GM21447 (cell line): ENCODE data around the gene NOL3.
A peak's percentile ranks its signal among the peaks of the same experiment; 100 is the strongest.

Experiments
- ATAC-seq: cut with Tn5 transposase; IDR thresholded peaks from one replicate; pipeline ENCODE4 v1.9.1; 2021; ENCODE audit not compliant: unreplicated experiment

Gene NOL3

DNA sequence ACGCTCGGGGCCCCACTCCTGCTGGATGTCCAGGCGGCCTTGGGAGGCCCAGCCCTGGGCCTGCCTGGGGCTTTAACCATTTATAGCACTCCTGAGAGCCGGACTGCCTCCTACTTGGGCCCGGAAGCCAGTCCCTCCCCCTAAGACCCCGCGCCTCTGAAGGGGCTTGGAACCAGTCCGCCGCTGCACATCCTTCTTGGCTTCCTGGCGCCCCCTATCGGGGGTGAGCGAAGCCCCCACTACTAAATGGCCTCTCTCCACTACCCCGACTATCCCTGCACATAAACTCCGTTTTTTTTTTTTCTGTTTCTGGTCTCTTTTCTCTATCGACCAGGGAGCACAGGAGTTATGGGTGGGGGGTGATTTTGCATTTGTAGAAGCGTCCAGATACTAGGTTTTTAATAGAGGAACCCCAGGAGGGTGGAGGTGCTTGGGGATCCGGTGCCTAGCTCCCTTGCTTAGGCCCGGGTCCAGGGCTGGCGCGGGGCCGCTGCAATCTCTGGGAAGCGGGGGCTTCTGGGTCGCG is 633 bp upstream of the NOL3 start:
- ATAC-seq, result no peak

DNA sequence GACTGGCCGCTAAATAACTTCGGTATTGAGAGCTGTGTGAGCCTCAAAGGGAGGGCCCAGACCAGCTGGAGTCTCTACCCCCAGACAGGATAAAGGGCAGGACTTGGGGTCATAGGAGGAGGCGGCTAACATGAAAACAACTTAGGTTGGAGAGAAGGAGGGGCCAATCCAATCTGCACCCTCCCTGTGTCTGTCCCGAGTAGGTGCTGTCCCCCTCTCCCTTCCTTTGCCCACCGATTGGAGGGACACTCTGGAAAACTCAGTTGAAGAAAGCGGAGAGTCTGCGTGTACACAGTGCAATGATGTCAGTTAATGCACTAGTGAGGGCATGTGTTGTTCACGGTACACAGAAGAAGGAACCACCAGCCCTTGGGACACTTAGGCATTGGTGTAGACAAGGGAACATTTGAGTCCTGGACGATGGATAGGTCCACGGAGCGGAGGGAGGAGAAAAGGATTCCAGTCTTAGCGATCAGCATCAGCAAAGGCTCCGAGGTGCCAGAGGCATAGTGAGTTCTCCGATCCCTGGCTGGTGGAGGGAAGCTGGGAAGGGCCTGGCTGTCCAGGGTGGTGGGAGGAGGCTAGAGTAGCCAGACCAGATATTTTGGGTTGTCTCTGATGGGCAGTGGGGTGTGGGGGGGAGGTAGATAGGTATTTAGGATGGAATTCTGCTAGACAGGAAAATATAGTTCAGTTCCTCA is 761 bp downstream of the NOL3 start:
- ATAC-seq, result peak; percentile 3

DNA sequence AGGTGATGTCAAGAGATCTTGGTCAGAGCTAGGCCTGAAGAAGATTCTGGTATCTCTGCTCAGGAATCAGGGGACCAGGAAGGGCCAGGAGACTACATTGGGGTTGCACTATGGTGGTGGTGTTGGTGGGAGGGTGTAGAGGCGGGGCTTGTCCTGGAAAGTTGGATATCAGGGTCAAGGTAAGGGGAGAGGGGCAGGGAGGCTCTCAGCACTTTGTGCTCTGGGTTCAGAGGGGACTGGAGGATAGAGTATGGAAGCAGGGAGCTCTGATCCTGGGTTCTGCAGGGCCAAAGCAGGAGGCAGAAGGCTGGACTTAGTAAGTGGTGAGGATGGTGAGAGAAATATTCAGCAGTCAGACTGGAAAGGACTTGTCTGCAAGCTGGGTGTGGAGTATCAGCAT is 3.0 kb downstream of the NOL3 start:
- no peak for ATAC-seq

DNA sequence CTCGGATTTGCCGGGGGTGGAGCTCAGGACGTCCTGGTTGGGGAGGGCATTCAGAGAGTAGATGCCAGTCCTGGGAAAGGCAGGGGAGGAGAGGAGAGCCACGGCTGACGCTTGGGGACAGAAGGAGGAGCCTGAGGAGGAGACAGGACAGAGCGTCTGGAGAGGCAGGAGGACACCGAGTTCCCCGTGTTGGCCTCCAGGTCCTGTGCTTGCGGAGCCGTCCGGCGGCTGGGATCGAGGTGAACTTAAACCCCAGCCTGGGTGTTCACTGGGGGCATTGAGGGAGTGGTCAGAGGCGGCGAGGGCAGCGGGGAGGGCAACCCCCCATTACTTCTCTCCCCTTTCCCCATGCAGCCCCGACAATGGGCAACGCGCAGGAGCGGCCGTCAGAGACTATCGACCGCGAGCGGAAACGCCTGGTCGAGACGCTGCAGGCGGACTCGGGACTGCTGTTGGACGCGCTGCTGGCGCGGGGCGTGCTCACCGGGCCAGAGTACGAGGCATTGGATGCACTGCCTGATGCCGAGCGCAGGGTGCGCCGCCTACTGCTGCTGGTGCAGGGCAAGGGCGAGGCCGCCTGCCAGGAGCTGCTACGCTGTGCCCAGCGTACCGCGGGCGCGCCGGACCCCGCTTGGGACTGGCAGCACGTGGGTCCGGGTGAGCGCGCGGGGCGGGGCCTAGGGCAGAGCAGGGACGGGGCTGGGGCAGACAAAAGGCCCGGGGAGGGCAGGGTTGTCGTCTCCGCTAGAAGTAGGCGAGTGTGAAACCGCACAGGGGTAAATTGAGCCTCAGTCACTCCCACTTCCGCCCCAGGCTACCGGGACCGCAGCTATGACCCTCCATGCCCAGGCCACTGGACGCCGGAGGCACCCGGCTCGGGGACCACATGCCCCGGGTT is 3.7 kb downstream of the NOL3 start:
- peak; percentile 34 for ATAC-seq

DNA sequence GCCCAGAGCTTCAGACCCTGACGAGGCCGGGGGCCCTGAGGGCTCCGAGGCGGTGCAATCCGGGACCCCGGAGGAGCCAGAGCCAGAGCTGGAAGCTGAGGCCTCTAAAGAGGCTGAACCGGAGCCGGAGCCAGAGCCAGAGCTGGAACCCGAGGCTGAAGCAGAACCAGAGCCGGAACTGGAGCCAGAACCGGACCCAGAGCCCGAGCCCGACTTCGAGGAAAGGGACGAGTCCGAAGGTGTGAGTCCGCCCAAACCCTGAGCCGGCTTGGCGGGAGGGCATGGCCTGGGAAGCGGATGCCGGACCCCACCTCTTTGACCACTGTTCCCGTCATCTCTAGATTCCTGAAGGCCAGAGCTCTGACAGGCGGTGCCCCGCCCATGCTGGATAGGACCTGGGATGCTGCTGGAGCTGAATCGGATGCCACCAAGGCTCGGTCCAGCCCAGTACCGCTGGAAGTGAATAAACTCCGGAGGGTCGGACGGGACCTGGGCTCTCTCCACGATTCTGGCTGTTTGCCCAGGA is 4.4 kb downstream of the NOL3 start:
- no peak for ATAC-seq

DNA sequence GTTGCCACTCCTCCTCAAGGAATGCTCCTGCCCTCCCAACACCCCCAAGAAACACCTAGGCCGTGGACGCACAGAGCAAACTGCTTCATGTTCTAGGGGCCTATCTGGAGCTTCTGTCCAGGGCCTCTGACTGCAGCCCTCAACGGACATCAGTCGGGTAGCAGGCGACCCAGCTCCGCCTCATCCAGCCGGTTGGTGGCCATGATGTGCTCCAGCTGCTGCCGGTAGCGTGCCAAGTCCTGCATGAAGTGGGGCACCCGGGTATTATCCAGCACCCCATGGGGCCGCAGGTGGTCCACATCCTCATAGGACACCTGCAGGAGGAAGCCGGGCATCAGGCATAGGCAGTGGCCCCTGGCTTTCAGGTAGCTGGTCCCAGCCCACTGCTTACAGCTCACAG is 6.3 kb downstream of the NOL3 start:
- no peak for ATAC-seq

DNA sequence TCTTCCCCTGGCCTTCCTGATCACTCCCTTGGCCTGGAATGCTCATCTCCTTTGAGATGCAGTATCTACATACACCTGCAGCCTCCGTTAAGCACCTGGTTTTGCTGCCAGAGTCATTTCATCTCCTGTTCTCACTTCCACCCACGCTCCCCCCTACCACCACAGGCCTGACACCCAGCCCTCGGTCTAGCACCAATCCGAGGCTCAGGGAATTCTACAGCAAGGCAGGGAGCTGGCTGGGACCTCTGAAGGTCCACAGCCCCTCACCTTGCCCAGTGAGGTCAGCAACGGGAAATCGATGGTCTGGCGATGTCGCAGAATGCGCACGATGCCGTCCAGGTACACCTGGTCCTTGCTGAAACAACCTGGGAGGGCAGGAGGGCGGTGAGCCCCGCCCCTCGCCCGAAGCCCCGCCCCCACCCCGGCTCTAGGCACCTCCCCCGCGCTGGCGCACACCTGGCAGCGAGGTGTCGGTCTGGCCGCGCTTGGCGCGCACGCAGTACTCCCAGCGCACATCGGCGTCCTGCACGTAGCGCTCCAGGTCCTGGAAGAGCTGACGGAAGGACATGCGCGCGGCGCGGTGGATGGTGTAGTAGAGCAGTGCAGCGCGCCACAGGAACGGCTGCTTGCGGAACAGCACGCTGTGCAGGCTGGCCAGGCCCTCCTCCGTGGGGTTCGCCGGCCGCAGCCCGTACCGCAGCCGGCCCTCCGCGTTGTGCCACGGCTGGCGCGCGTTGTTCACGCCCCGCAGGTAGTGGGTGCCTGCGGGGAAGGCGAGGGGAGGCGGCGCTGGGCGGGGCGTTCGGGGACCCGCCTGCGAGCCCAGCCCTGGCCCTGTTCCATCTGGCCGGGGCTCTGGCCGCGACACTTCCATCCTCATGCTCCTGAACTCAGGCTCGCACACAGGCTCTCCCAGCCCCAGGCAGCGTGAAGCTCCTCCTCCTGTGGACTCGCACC is 7.7 kb downstream of the NOL3 start:
- no peak for ATAC-seq

DNA sequence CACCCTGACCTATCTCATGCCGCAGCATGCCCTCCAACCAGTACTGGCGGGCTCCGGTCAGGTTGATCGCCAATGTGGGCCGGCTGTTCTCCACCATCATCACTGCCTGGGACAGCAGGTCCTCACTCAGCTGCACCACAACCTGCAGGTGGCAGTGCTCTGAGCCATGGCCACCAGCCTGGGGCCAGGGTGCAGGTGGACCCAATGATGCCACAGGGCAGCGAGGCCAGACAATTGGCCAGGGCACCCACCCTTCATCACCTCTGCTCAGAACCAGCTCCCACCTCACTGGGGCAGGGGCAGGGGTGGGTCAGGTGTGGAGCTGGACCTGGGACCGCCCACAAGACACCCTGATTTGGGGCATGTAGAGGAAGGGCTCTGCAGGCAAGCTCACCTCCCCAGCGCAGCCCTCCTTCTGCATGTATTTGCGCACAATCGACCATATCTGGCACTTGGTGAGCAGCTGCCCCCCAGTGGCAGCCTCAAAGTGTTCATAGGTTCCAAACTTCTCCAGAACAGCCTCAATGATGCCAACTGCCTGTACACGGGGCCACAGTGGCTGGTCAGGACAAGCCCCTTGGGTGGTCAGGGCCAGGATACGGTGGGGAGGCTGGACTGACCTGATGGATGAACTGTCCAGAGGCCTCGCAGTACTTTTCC is 9.2 kb downstream of the NOL3 start:
- no peak for ATAC-seq

DNA sequence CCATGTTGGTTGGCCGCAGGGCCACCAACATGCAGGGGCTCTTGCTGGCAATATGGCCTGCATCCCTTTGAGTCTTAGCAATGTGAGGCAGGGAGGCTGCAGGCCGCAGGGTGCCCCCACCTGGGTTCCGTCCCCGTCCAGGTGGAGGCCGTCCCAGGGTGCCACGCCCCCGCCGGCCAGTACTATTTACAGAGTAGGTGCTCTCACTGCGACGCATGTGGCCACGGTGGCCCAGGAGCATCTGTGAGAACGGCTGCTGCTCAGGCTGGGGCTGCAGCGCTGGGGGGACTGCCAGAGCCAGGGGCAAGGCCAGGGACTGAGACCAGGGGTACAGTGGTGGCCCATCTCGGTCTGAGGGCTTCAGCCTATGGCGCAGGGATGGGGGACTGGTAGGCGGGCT is 9.8 kb downstream of the NOL3 start:
- no peak for ATAC-seq

DNA sequence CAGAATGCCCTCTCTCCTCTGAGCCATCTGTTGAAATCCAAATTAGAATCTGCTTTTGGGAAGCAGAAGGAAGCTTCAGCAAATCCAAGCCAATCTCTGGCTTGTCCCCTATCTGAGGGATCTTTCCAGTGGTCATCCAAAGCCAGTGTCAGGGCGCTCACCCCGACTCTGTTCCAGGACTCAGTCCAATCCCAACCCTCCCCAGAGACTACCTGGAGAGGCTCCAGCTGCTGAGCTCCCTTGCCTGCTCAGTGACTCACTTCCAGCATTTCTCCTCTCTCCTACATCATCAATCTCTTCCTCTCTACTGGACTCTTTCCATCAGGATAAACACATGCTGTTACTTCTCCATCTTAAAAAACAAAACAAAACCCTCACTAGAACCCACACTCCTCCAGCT is 11.0 kb downstream of the NOL3 start:
- no peak for ATAC-seq

DNA sequence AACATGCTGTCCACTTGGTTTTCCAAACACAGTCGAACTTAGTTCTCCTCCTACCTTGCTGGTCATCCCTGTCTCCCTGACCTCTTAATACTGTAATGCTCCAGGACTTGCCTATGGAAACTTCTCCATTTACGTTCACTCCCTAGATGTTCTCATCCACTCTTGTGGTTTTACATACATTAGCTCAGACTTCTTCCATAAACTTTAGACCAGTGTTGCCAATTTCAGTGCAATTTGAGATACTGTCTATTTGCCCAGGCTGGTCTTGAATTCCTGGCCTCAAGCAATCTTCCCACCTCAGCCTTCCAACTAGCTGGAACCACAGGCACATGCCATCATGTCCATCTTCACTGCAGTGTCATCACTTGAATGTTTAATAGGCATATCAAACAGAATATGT is 11.9 kb downstream of the NOL3 start:
- ATAC-seq, result no peak

DNA sequence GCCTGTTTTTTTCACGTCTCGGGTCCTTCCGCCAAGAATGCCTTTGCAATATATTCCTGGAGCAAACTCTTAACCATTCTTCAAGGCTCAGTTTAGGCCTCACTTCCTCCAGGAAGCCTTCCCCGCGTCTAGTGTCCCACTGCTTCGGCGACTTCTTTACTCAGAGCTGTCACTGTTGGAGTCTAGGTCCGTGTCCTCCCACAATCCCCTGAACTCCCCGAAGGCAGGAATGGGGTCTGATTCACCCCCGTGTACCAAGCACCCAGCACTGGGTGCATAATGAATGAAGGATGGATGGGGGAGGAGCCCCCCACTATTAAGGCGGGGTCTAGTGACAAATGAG is 12.9 kb downstream of the NOL3 start:
- no peak for ATAC-seq

DNA sequence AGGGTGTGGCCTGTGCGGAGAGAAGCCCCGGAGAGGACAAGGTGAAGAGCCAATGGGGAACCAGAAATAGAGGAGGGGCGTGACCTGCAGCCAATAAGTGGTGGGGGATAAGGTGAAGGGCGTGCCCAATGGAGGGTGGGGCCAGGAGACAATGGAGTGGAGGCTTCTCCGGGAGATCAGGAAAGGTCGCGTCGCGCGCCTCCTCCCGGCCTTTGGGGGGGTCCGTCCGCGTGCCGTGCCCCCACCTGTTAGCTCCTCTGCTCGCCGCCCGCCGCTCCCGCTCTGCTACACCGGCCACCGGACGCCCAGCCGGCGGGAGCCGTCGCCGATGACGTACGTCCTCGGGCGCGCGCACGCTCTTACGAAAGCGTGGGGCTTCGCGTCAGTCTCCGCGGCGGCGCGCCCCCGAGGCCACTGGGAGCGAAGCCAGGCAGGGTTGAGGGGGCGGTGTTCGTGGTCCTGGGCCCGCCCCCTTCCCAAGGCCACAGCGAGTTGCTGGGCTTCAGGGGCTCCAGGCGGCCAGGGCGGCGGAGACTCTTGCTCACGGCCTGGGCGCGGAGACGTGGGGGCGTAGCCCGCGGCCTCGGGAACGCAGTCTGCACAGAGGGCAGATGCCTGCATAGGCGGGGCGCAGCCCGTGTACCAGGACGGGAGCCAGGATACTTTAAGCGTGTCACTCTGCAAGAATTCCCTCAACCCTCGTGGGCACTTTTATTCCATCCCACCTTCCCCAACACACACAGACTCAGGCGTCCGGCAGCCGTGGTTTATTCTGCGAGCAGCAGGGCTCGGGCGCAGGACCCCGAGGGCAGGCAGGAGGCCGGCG is 13.5 kb downstream of the NOL3 start, which contains the start of gene MATCAP1:
TSS of gene MATCAP1 (minus strand) at position 337 of the 826 bp plus-strand sequence. CDS start 3,353 bp downstream, outside the sequence.
- peak; percentile 97 for ATAC-seq

DNA sequence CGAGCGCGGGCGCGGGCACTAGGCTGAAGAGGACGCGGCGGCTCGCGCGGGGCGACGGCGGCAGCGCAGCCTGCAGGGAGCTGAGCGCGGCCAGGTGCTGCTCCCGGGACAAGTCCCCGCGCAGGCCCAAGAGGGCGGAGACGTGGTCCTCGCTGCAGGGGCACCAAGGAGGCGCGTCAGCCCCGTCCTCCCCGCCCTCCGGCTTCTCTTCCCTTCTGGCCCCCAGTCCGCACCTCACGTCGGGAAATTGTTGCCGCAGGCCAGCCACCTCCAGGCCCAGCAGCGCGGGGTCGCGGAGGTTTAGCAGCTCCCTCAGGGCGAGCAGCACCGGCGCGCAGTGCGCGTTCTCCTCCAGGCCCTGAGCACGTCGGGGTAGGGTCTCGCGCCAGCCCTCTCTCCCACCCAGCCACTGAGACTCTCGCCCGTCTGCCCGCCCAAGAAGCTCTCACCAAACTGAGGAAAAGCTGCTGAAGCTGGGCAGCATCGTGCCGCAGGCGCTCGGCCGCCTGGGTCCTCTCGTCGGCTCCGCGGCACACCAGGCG is 14.2 kb downstream of the NOL3 start:
- no peak for ATAC-seq

DNA sequence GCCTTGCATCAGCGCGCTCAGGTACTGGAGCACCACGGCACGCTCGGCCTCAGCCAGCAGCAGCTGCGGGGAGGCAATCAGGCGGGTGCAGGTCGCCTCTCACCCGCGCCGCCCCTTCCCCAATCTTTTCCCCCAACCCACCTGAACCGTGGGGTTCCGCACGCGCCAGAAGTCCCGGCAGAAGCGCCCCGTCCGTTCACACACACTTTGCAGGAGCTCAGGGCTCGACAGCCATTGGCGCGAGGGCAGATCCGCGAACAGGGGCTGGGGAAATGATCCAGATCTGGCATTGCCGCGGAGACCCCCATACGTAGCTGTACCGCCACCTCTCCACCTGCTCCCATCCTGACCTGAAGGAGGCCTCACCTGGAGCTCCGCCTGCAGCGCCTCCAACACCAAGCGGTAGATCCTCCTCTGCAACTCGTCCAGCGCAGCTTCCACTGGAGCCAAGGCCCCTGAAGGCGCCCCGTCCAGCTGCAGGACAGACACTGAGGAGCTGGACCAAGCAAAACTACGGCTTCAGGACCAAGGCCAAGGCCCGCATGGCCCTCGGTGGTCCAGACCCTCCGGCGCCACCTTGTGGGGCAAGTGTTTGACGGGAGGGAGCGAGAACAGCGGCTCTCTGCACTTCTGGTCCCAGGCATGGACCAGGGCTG is 14.8 kb downstream of the NOL3 start:
- no peak for ATAC-seq

DNA sequence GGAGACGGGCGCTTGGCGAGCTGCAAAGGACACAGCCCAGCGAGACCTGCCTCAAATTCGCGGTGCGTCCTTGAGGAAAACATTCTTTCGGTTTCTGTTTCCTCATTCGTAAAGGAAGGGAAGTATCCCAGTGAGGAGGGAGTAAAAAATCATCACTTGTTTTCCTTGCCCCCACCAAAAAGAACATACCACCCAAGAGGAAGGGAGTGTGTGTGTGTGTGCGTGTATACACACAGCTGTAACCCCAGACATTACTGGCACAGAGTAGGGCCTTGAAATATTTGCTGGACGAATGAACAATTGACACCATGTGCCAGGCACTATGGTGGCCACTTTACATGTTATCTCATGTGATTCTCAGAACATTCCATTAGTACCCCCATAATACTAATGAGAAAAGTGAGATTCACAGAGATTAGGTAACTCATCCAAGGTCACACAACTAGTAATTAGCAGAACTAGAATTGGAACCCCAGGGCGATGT is 15.4 kb downstream of the NOL3 start:
- no peak for ATAC-seq

DNA sequence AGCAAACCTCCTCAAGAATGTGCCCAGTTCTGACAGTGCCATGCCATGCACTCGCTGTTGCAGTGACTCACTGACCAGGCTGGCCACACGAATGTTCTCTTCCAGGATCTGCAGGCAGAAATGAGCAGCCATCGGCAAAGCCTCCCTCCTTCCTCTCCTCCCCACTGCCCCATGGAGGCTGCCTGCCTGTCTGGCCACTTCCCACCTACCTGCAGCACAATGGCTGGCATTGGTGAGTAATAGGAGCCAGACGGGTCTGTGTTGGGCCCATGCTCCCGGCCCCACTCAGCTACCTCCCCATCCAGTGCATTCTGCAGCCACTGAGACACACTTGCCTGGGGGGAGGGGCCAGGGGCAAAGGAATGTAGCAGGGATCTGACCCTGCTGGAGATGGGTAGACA is 16.2 kb downstream of the NOL3 start:
- ATAC-seq, result no peak

DNA sequence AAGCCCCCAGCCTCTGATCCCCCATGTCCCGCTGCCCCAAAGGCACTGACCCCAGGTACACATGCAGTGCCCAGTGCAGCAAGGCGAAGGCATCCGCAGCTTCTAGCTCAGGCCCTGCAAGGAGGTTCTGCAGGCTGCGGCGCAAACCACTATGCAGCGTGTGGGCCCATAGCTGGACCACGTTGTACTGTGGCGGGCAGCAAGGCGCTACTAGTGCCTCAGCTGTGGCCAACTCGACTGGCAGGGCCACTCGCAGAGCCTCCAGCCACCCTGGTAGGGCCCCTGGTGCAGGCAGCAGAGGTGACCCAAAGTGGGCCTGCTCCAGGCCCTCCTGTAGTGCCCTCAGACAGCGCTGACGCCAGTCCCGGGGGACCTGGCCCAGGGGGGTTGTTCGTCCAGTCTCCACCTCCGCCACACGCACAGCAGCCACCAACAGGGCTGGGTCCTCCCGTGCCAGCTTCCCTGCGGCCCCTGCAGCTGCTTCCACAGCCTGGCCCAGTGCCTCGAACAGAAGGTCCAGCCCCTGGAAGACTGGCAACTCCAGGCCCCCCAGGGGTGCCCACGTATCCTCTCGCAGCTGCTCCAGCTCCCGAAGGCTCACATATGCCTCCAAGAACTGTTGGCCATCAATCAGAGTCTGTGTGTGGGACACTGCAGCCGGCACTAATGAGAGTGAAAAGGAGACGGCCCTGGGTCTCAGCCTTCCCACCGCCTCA is 17.0 kb downstream of the NOL3 start:
- no peak for ATAC-seq
